A673 (cell line): ENCODE measurements around the gene MAP3K5.

Source experiments
- EZH2 ChIP-seq: fragments of 200-600 bp; sonication (generic); IDR thresholded peaks from 2 replicates; pipeline ENCODE4 v1.6.1; 2017; ENCODE audit warnings: borderline replicate concordance, low read depth, mild to moderate bottlenecking, mixed read lengths, antibody characterized with exemption, low read length; ENCODE audit not compliant: poor library complexity, severe bottlenecking
- TF ChIP-seq, protein P1 (sequence below): fragments of 300-800, 200-600 bp; sonication (generic); conservative IDR thresholded peaks from 2 replicates; pipeline ENCODE4 v1.5.1; 2017; ENCODE audit warnings: low read depth, mild to moderate bottlenecking, antibody characterized with exemption, low read length, moderate library complexity, mixed read lengths

DNA sequence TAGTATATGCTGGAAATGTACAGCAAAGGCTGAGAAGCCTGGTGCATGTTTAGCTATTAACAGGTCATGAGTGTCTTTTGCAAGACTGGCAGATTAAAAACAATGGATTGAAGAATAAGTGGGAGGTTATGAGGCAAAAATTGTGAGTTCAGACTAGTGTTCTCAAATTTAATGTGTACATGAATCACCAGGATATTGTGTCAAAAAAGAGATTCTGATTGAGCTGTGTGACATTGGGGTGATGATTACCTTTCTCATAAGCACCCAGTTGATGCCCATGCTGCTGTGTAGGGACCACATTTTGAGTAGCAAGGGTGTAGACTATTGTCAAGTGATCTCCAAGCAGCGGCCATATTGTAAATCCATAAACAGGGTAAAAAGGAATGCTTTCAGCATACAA, 44.8 kb downstream of the MAP3K5 start:
- TF ChIP-seq, protein P1, sequence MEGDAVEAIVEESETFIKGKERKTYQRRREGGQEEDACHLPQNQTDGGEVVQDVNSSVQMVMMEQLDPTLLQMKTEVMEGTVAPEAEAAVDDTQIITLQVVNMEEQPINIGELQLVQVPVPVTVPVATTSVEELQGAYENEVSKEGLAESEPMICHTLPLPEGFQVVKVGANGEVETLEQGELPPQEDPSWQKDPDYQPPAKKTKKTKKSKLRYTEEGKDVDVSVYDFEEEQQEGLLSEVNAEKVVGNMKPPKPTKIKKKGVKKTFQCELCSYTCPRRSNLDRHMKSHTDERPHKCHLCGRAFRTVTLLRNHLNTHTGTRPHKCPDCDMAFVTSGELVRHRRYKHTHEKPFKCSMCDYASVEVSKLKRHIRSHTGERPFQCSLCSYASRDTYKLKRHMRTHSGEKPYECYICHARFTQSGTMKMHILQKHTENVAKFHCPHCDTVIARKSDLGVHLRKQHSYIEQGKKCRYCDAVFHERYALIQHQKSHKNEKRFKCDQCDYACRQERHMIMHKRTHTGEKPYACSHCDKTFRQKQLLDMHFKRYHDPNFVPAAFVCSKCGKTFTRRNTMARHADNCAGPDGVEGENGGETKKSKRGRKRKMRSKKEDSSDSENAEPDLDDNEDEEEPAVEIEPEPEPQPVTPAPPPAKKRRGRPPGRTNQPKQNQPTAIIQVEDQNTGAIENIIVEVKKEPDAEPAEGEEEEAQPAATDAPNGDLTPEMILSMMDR: no peak
- no peak for TF ChIP-seq EZH2
